ENCODE data around the gene ANKRD55.

The ANKRD55 gene

DNA sequence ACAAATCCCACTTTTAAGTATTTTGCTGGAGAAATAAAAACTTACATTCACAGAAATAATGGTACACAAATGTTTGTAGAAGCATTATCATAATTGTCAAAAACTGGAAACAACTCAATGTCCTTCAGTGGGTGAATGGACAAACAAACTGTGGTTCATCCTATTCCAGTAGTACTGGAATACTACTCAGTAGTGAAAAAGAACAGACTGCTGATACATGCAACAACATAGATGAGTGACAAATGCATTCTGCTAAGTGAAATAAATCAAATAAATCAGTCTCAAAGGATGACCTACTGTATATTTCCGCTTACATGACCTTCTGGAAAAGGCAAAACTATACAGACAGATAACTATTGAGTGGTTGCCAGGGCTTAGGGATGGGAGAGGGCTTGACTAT lies 114.1 kb downstream of the ANKRD55 start:
- TF ChIP-seq SIN3A (IDR thresholded peaks at IDR 0.05; ENCODE audit: borderline replicate concordance, insufficient read depth, low read length) (no peak), POLR2AphosphoS5 (IDR thresholded peaks at IDR 0.05; ENCODE audit: low read depth, low read length) (no peak), TAF1 (IDR thresholded peaks at IDR 0.05; ENCODE audit: borderline replicate concordance, insufficient read depth, low read length) (no peak), FOXP2 (optimal IDR thresholded peaks at IDR 0.05; ENCODE audit: borderline replicate concordance, extremely low read depth, extremely low read length, insufficient read depth) (no peak)
- TF ChIP-seq, protein P1, sequence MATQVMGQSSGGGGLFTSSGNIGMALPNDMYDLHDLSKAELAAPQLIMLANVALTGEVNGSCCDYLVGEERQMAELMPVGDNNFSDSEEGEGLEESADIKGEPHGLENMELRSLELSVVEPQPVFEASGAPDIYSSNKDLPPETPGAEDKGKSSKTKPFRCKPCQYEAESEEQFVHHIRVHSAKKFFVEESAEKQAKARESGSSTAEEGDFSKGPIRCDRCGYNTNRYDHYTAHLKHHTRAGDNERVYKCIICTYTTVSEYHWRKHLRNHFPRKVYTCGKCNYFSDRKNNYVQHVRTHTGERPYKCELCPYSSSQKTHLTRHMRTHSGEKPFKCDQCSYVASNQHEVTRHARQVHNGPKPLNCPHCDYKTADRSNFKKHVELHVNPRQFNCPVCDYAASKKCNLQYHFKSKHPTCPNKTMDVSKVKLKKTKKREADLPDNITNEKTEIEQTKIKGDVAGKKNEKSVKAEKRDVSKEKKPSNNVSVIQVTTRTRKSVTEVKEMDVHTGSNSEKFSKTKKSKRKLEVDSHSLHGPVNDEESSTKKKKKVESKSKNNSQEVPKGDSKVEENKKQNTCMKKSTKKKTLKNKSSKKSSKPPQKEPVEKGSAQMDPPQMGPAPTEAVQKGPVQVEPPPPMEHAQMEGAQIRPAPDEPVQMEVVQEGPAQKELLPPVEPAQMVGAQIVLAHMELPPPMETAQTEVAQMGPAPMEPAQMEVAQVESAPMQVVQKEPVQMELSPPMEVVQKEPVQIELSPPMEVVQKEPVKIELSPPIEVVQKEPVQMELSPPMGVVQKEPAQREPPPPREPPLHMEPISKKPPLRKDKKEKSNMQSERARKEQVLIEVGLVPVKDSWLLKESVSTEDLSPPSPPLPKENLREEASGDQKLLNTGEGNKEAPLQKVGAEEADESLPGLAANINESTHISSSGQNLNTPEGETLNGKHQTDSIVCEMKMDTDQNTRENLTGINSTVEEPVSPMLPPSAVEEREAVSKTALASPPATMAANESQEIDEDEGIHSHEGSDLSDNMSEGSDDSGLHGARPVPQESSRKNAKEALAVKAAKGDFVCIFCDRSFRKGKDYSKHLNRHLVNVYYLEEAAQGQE (IDR thresholded peaks at IDR 0.05; ENCODE audit: insufficient read depth in 1 of 2, low read depth in 2 of 2, low read length in 2 of 2), result no peak

GRCh38 chr5:56116599-56117141 lies 116.5 kb downstream of the ANKRD55 start:
- no peak for TF ChIP-seq SIN3A (IDR thresholded peaks at IDR 0.05; ENCODE audit: borderline replicate concordance, insufficient read depth, low read length)
- TF ChIP-seq, protein P1 (IDR thresholded peaks at IDR 0.05; ENCODE audit: insufficient read depth in 1 of 2, low read depth in 2 of 2, low read length in 2 of 2), result peak; percentile 45 to 50; a peak in 2 of 4 replicates

DNA sequence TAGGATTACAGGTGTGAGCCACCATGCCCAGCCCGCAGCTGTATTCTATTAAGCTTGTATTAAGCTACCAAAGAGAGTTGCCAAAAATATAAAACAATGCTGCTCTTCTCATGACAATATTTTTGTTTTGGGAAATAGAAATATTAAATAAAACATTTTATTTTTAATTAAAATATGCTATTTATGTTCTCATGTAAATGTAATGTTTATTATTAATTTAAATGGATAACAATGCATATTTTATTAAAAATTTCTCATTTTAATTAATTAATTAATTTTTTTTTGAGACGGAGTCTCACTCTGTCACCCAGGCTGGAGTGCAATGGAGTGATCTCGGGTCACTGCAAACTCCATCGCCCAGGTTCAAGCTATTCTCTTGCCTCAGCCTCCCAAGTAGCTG lies 117.5 kb downstream of the ANKRD55 start:
- no peak for TF ChIP-seq TAF1 (IDR thresholded peaks at IDR 0.05; ENCODE audit: borderline replicate concordance, insufficient read depth, low read length)

GRCh38 chr5:56112526-56113121 lies 120.5 kb downstream of the ANKRD55 start:
- no peak for TF ChIP-seq POLR2AphosphoS5 (IDR thresholded peaks at IDR 0.05; ENCODE audit: low read depth, low read length)
- TF ChIP-seq TAF1 (IDR thresholded peaks at IDR 0.05; ENCODE audit: borderline replicate concordance, insufficient read depth, low read length), result no peak
- peak; percentile 13 for TF ChIP-seq FOXP2 (optimal IDR thresholded peaks at IDR 0.05; ENCODE audit: borderline replicate concordance, extremely low read depth, extremely low read length, insufficient read depth)
- TF ChIP-seq, protein P1 (IDR thresholded peaks at IDR 0.05; ENCODE audit: insufficient read depth in 1 of 2, low read depth in 2 of 2, low read length in 2 of 2), result no peak
- no peak for TF ChIP-seq SIN3A (IDR thresholded peaks at IDR 0.05; ENCODE audit: borderline replicate concordance, insufficient read depth, low read length)

DNA sequence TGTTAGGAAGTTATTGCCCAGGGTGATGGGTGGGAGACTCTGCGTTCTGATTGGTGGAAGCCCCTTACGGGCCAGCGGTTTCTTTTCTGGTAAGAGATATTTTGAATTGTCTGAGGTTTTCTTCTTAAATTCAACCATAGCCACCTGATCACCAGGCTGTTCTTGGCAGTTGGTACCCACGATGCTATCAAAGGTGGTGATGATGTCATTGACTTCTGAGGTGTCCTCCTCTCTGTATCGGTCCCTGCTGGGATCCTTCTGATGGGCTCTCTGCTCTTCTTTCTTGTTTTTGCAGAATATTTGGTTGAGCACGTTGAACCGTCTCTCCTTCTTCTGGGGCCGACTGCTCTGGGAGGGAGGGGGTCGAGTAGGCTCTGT lies 121.7 kb downstream of the ANKRD55 start:
- TF ChIP-seq, protein P1 (IDR thresholded peaks at IDR 0.05; ENCODE audit: insufficient read depth in 1 of 2, low read depth in 2 of 2, low read length in 2 of 2), result no peak
- TF ChIP-seq POLR2AphosphoS5 (IDR thresholded peaks at IDR 0.05; ENCODE audit: low read depth, low read length), result no peak
- TF ChIP-seq SIN3A (IDR thresholded peaks at IDR 0.05; ENCODE audit: borderline replicate concordance, insufficient read depth, low read length), result no peak
- TF ChIP-seq TAF1 (IDR thresholded peaks at IDR 0.05; ENCODE audit: borderline replicate concordance, insufficient read depth, low read length), result no peak
- TF ChIP-seq FOXP2 (optimal IDR thresholded peaks at IDR 0.05; ENCODE audit: borderline replicate concordance, extremely low read depth, extremely low read length, insufficient read depth), result no peak
